Measurements from ENCODE around the gene SDC3.

DNA sequence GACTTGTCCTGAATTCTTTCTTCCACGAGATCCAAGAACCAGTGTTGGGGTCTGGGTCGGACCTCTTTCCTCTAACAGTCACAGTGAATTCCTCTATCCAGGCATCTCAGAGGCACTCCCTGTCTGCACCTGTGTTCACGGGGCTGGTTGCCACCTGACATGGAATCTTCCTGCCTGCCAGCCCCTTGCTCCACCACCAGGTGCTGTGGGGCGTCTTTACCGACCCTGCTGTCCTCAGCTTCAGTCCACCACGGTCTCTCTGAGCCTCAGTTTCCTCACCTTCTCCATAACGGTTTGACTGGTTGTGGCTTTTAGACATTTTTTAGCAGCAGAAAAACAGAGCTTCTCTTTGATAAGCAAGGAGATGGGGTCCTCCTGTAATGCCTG lies 62.7 kb downstream of the SDC3 start:
- TF ChIP-seq, protein P1, sequence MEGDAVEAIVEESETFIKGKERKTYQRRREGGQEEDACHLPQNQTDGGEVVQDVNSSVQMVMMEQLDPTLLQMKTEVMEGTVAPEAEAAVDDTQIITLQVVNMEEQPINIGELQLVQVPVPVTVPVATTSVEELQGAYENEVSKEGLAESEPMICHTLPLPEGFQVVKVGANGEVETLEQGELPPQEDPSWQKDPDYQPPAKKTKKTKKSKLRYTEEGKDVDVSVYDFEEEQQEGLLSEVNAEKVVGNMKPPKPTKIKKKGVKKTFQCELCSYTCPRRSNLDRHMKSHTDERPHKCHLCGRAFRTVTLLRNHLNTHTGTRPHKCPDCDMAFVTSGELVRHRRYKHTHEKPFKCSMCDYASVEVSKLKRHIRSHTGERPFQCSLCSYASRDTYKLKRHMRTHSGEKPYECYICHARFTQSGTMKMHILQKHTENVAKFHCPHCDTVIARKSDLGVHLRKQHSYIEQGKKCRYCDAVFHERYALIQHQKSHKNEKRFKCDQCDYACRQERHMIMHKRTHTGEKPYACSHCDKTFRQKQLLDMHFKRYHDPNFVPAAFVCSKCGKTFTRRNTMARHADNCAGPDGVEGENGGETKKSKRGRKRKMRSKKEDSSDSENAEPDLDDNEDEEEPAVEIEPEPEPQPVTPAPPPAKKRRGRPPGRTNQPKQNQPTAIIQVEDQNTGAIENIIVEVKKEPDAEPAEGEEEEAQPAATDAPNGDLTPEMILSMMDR (IDR thresholded peaks at IDR 0.05), result no peak
- no peak for TF ChIP-seq POLR2A (IDR thresholded peaks at IDR 0.05; ENCODE audit: low read depth)
- no peak for TF ChIP-seq POLR2AphosphoS5 (IDR thresholded peaks at IDR 0.05)

Data from esophagus muscularis mucosa (tissue), 3 donors.